NT2/D1 (cell line): ENCODE data around the gene SCARF2.

Experiments used
- DNase-seq: peaks from one replicate; pipeline ENCODE4 v3.0.0-alpha.2; 2011; ENCODE audit warnings: low read depth, low spot score
- H3K27me3 ChIP-seq: 2 replicates; pipeline ENCODE4 v1.6.0; 2011; ENCODE audit warnings: mild to moderate bottlenecking; ENCODE audit not compliant: insufficient read length, insufficient read depth
- H3K36me3 ChIP-seq: 2 replicates; pipeline ENCODE4 v1.6.1; 2011; ENCODE audit warnings: mild to moderate bottlenecking, low read length, mixed read lengths; ENCODE audit not compliant: insufficient read depth, insufficient read length
- H3K4me1 ChIP-seq: 2 replicates; pipeline ENCODE4 v1.5.1; 2011; ENCODE audit not compliant: insufficient read depth, insufficient read length
- H3K4me3 ChIP-seq: 2 replicates; pipeline ENCODE4 v1.5.1; 2011; ENCODE audit warnings: low read depth; ENCODE audit not compliant: insufficient read length
- H3K9ac ChIP-seq: 2 replicates; pipeline ENCODE4 v1.6.0; 2011; ENCODE audit warnings: low read depth; ENCODE audit not compliant: insufficient read length
- H3K9me3 ChIP-seq: 2 replicates; pipeline ENCODE4 v1.5.1; 2011; ENCODE audit warnings: mild to moderate bottlenecking, low read length; ENCODE audit not compliant: insufficient read depth
- SUZ12 ChIP-seq: IDR thresholded peaks from 2 replicates; pipeline ENCODE4 v1.6.1; 2011; ENCODE audit not compliant: insufficient read length, insufficient read depth; ENCODE audit errors: extremely low read depth
- YY1 ChIP-seq: IDR thresholded peaks from 2 replicates; pipeline ENCODE4 v1.6.1; 2011; ENCODE audit not compliant: insufficient read length, insufficient read depth
- ZNF274 ChIP-seq: IDR thresholded peaks from 2 replicates; pipeline ENCODE4 v1.6.1; 2011; ENCODE audit warnings: mild to moderate bottlenecking, low read depth, low read length

SCARF2 gene

DNA sequence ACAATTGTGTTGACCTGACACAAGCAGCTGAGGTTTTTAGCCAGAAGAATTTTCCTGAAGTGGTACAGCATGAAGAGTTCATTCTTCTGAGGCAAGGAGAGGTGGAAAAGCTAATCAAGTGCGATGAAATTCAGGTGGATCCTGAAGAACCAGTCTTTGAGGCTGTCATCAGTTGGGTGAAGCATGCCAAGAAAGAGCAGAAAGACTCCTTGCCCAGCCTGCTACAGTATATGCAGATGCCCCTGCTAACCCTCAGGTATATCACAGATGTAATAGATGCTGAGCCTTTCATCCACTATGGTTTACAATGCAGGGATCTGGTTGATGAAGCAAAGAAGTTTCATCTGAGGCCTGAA is 12.9 kb upstream of the SCARF2 start:
- no peak for DNase-seq
- Histone ChIP-seq H3K4me3 (no peak overlapping the region), H3K9ac (no peak overlapping the region), H3K9me3 (no peaks in the 10 kb centered on the region), H3K27me3 (no peaks in the 10 kb centered on the region), H3K4me1 (no peaks in the 10 kb centered on the region), H3K36me3 (peaks cover 7% of the 10 kb centered on the region)
- TF ChIP-seq YY1 (no peak), ZNF274 (no peak), SUZ12 (no peak)

GRCh38 chr22:20449819-20450550 is 12.4 kb upstream of the SCARF2 start:
- no peaks in the 10 kb centered on the region for H3K27me3 ChIP-seq
- H3K9ac ChIP-seq: no peak overlapping the region
- no peaks in the 10 kb centered on the region for H3K4me1 ChIP-seq
- TF ChIP-seq SUZ12 (no peak), ZNF274 (no peak), YY1 (no peak)
- H3K36me3 ChIP-seq: peaks cover 7% of the 10 kb centered on the region
- H3K9me3 ChIP-seq: no peaks in the 10 kb centered on the region
- no peak for DNase-seq
- no peak overlapping the region for H3K4me3 ChIP-seq

DNA sequence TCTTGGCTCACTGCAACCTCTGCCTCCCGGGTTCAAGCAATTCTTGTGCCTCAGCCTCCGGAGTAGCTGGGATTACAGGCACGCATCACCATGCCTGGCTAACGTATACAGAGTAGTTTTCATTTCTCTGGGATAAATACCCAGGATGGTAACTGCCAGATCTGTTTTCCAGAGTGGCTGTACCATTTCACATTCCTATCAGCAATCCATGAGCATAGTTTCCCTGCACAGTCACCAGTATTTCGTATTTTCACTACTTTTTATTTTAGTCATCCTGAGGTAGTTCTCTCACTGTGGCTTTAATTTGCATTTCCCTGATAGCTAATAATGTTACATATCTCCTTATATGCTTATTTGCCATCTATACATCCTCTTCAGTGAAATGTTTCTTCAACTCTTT is 11.0 kb upstream of the SCARF2 start:
- no peaks in the 10 kb centered on the region for H3K27me3 ChIP-seq
- H3K9me3 ChIP-seq: no peaks in the 10 kb centered on the region
- H3K4me1 ChIP-seq: no peaks in the 10 kb centered on the region
- no peak for DNase-seq
- no peak overlapping the region for H3K9ac ChIP-seq
- H3K36me3 ChIP-seq: peaks cover 7% of the 10 kb centered on the region
- H3K4me3 ChIP-seq: no peak overlapping the region
- TF ChIP-seq ZNF274: no peak
- TF ChIP-seq YY1: no peak
- no peak for TF ChIP-seq SUZ12

GRCh38 chr22:20446383-20446970 is 8.9 kb upstream of the SCARF2 start:
- Histone ChIP-seq H3K36me3 (peaks cover 12% of the 10 kb centered on the region), H3K4me1 (peaks cover 5% of the 10 kb centered on the region), H3K4me3 (no peak overlapping the region), H3K9me3 (no peaks in the 10 kb centered on the region), H3K27me3 (no peaks in the 10 kb centered on the region), H3K9ac (no peak overlapping the region)
- TF ChIP-seq ZNF274: no peak
- no peak for TF ChIP-seq SUZ12
- TF ChIP-seq YY1: no peak
- DNase-seq: no peak

DNA sequence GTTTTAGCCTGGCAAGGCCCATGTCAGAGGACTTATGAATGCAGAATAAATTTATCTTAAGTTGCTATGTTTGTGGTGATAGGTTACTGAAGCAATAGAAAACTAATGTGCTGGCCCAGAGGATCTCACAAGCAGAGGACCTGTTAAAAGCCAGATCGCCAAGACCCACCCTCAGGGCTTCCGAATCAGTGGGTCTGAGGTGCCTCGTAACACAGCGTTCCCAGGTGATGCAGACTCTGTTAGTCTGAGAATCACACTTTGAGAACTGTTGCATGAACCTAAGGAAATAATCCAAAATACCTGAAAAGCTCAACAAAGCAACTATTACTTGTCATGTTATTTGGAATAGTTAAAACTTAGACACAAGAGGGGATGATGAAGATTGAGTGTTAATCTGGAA is 6.7 kb upstream of the SCARF2 start:
- H3K36me3 ChIP-seq: peaks cover 12% of the 10 kb centered on the region
- H3K9me3 ChIP-seq: no peaks in the 10 kb centered on the region
- TF ChIP-seq SUZ12 (no peak), ZNF274 (no peak), YY1 (no peak)
- no peak for DNase-seq
- no peak overlapping the region for H3K4me3 ChIP-seq
- peaks cover 5% of the 10 kb centered on the region for H3K4me1 ChIP-seq
- H3K27me3 ChIP-seq: no peaks in the 10 kb centered on the region
- no peak overlapping the region for H3K9ac ChIP-seq

- Histone ChIP-seq H3K4me1 (peaks cover 11% of the 10 kb centered on the region), H3K36me3 (peaks cover 12% of the 10 kb centered on the region), H3K4me3 (no peak overlapping the region), H3K27me3 (peaks cover 9% of the 10 kb centered on the region), H3K9ac (no peak overlapping the region), H3K9me3 (no peaks in the 10 kb centered on the region)
- TF ChIP-seq SUZ12 (no peak), ZNF274 (no peak), YY1 (no peak)
- no peak for DNase-seq
Measured at GRCh38 chr22:20442485-20443284, 5.1 kb upstream of the SCARF2 start.
